EL (cell line): ENCODE results near the gene CD28.
"Not testable (repeated sequence)": the region's sequence is repeated elsewhere in the genome, so short reads cannot be mapped to it uniquely, and the experiment has no call there.

Experiments
- DNase-seq: peaks from one replicate; pipeline ENCODE4 v3.0.0-alpha.2; 2016

Gene CD28

GRCh38 chr2:203688798-203689197 lies 17.6 kb upstream of the CD28 start:
- peak; percentile 75 for DNase-seq

- DNase-seq = no peak
Measured at GRCh38 chr2:203689426-203690116, 16.9 kb upstream of the CD28 start.

GRCh38 chr2:203690117-203690431 lies 16.4 kb upstream of the CD28 start:
- no peak for DNase-seq

DNA sequence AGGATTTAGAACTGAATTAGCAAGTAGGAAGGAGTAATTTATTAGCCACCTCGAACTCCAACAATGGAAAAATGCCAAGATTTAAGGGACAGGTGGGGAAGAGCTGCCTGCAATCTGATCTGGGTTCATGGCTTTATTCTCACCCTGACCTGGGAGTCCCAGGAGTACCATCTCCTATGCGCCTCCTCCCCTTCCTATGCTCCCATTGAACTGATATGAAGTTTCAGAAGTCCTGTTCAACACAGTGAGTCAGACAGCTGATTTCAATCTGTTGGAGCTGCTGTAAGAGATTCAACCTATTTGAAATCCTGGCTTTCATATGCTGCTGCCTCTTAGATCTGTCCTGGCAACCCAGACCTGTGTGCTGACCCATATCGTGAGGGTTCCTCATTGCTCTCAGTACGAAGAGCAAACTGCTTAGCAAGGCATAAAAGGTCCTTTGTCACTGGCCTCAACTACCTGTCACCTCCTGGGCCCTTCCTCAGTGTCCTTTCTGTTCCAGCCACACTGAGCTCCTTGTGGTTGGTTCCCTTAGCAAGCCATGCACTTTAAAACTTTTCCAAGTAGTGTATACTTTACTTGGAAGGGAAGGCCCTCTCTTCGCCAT lies 15.9 kb upstream of the CD28 start:
- DNase-seq = no peak

- DNase-seq = no peak
Measured at GRCh38 chr2:203691149-203691548, 15.3 kb upstream of the CD28 start.

DNA sequence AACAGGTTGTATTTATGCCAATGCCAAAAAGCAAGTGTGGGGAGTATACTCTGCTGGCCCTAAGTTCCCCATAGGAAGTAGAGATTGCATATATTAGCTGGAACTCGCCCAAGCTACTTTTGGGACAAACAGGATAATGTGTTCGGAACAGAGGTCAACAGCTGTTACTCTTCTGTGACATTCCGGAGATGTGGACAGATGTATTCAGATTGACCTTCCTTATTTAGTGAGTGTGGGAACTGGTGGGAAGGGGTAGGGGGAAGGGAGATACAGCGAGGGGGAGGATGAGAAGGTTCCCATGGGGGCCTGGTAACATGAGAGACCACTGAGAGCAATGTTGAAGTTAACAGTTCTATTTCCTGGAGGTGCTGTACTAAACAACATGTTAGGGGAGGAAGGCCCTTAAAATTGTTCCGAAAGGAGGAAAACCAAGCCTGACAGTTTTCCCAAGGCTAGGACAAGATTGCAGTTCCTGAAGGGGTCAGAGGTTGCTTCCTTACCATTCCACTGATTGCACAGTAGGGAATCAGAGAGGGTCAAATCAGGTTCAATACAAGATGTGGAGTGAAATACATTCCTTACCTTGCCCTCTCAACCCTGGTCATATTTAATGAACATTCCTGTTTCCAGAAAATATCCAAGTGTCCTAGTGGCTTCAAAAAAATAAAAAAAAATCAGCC lies 14.3 kb upstream of the CD28 start:
- DNase-seq = no peak

DNA sequence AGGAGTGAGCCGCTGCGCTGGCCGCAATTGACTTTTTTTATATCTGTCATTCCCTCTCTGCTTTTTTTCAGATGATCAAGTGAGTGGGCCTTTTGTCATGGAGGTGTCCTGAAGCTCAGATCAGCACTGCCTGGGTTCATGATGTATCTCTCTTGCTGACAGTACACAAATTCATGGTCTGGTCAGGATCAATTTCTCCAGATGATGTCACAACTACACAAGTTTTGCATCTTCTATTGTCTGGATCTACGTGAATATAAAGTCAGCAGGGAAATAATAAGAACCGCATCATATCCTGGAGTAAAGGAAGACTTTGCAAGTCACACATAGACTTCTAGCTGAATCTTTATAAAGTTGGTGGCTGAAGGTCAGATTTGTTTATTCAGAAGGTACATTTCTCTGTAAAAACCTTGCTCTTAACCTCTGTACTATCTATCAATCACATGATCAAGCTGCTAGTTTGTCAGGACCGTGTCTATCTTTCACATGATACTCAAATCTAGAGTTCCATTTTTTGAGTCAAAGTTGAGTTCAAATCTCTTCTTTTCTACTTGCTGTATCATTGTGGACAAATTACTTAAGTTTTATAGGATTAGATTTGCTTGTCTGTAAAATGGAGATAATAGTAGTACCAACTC lies 13.1 kb upstream of the CD28 start:
- DNase-seq = no peak

DNA sequence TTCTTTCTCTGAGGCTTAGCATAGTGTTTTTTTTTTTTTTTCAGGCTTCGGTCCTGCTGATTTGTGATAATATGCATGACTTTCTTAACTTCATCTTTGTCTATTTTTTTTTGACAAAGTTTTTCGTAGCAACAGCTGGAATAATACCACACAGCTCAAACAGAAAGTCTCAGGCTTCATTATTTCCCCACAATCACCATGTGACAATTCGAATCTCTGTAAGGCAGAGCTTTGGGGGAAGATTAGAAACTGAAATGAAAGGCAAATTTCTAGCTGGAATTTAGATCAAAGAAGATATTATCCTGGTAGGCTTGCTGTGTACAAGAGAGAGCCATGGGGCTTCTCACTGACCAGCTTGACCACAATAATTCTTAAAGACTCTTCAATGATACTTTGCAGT lies 12.2 kb upstream of the CD28 start:
- no peak for DNase-seq

DNA sequence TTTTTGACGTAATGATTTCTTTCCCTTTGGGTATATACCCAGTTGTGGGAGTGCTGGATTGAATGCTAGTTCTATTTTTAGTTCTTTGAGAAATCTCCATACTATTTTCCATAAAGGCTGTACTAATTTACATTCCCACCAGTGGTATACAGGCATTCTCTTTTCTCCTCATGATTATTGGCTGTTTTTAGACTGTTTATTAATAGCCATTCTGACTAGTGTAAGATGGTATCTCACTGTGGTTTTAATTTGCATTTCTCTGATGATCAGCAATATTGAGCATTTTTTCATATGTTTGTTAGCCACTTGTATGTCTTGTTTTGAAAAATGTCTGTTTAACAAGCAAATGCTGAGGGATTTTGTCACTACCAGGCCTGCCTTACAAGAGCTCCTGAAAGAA lies 9.2 kb upstream of the CD28 start:
- DNase-seq = no peak

GRCh38 chr2:203697763-203698162 lies 8.7 kb upstream of the CD28 start:
- not testable (repeated sequence) for DNase-seq

- not testable (repeated sequence) for DNase-seq
Measured at GRCh38 chr2:203698410-203698809, 8.0 kb upstream of the CD28 start.

DNA sequence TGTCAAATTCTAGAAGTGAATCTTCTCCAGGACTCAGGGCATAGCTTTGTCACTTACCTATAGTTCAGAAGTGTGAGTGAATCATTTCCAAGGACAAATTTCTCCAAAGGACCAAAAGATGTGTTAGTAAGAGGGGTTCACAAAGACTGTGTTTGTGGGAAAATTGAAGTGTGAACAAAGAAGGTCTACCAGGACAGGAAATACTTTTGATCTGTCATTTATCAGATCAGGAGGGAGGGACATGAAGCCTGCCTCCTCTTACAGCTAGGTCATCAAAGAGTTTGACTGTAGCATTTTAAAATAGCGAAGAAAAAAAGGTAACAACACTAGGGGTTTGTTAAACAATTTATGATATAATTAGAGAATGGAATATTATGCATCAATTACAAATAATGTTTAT lies 2.0 kb upstream of the CD28 start:
- no peak for DNase-seq

GRCh38 chr2:203705178-203705577 lies 1.3 kb upstream of the CD28 start:
- no peak for DNase-seq

GRCh38 chr2:203707530-203707929 lies 1.1 kb downstream of the CD28 start:
- DNase-seq = no peak

DNA sequence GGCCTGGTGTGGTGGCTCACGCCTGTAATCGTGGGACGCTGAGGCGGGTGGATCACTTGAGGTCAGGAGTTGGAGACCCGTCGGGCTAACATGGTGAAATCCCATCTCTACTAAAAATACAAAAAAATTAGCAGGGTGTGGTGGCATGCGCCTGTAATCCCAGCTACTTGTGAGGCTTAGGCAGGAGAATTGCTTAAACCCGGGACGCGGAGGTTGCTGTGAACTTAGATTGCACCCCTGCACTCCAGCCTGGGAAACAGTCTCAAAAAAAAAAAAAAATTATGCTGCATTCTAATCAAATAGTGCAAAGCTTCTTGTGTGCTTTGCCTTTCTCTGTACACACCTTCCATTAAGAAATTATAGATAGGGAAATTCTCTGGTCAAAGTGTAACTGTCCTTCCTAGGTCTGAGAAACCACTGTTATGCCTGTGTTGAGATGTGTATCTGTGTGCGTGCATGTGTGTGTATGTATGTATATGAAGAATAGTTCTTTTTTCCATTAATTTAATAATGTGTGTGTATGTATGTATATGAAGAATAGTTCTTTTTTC lies 2.5 kb downstream of the CD28 start:
- DNase-seq = no peak

DNA sequence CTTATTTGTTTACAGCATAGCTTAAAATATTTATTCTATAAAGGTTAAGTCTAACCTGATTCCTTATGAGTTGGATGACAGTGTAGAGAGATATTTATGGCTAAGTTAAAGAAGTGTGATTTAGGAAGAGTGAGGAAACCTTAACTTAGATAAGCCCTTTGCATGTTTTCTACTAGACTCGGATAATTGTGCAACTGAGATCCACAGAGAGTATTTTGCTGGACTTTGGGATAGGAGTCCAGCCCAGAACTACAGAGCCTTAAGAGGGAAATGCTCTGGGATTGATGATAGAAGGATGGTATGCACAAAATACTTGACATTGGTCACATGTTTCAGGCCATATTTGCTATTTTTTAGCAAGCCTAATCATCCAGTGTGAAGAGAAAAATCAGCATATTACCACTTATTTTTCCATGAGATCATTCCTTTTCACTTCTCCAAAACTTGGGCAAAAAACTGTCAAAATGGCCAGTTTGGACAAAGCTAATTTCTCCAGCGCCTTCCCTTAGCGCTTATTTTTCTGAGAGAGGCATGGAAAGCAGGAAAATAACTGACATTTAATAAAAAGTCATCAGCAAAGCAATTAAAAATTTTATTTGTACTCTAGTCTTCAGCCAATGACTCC lies 3.1 kb downstream of the CD28 start:
- DNase-seq = no peak

- DNase-seq = no peak
Measured at GRCh38 chr2:203710226-203710625, 3.8 kb downstream of the CD28 start.

GRCh38 chr2:203710952-203711351 lies 4.5 kb downstream of the CD28 start:
- no peak for DNase-seq

DNA sequence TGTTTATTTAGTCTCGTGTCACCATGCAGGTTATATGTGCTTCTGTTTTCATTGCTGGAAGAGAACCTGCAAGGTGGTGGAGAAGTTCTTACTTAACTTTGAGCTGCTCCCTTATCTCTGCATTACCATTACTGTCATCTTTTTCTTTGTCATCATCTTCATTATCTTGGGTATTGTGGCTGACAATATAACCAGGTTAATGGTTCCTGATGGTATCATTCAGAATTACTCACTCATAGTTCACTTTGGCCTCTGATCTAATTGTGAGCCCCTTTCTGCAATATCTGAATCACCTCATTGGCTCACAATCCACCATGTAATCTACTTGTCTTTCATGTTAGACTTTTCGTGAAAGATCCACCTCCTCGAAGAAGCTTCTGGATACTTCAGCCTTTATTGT lies 5.0 kb downstream of the CD28 start:
- DNase-seq = no peak

- DNase-seq = no peak
Measured at GRCh38 chr2:203713381-203713780, 6.9 kb downstream of the CD28 start.

GRCh38 chr2:203714112-203714511 lies 7.7 kb downstream of the CD28 start:
- DNase-seq = no peak

GRCh38 chr2:203715744-203716143 lies 9.3 kb downstream of the CD28 start:
- no peak for DNase-seq

DNA sequence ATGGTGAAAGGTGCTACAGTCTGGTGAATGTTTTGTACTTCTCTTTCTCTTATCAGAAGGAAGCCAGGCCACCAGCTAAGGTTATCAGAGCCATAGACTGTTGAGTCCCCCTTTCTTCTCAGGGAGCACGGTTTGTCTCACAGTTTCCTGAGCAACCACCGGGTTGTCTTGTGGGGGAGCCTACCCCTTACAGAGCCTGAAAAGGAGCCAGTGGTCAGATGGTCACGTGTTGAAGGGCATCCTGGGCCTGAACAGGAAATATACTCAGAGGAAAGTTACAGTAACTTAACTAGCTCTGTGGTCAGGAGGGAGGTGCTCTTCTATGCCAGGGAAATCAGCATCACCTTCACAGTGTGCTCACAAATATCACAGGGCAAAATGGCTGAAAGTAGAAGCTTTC lies 11.6 kb downstream of the CD28 start:
- no peak for DNase-seq
